HEK293 (cell line): ENCODE measurements around the gene DCDC1.

Experiments
- CTCF ChIA-PET: fragments of 350-600 bp; formaldehyde crosslinking; extraction: SDS; loops from one replicate; lab custom pipeline; 2021; ENCODE audit warnings: antibody characterized with exemption; lab: Yijun Ruan, JAX
- POLR2A ChIA-PET: fragments of 300-600 bp; formaldehyde crosslinking; extraction: SDS; loops from one replicate; lab custom pipeline; 2020; ENCODE audit warnings: antibody characterized with exemption, inconsistent platforms; lab: Yijun Ruan, JAX
- H3K27ac ChIP-seq: fragments of 200-500 bp; sonication (Bioruptor generic); 2 replicates; pipeline ENCODE4 v1.5.1; 2014; ENCODE audit warnings: low read depth, low read length, control low read depth, inconsistent platforms; ENCODE audit errors: extremely low read depth
- H3K36me3 ChIP-seq, 2 experiments: fragments of 200-500 bp in 1 of 2; sonication (Bioruptor generic) in 1 of 2; 1 replicate in 1 of 2; 2 replicates in 1 of 2; pipeline ENCODE4 v1.5.1; 2014 to 2017; ENCODE audit warnings: inconsistent platforms in 2 of 2, low read length in 2 of 2; ENCODE audit not compliant: control insufficient read depth in 2 of 2, insufficient read depth in 1 of 2
- H3K4me1 ChIP-seq: fragments of 200-500 bp; sonication (Bioruptor generic); 2 replicates; pipeline ENCODE4 v1.5.1; 2014; ENCODE audit warnings: mild to moderate bottlenecking, low read length, inconsistent platforms; ENCODE audit not compliant: control insufficient read depth, insufficient read depth
- H3K4me3 ChIP-seq: 2 replicates; pipeline ENCODE4 v1.5.1; 2011; ENCODE audit warnings: low read depth, mild to moderate bottlenecking, control low read depth, low read length, moderate library complexity
- H3K9me3 ChIP-seq: fragments of 200-500 bp; sonication (Bioruptor generic); 2 replicates; pipeline ENCODE4 v1.5.1; 2014; ENCODE audit warnings: low read depth, low read length, inconsistent platforms; ENCODE audit not compliant: control insufficient read depth, insufficient read depth
- AEBP2 ChIP-seq: fragments of 450-650 bp; formaldehyde crosslinking; IDR thresholded peaks from 2 replicates; pipeline ENCODE4 v1.5.1; 2016; ENCODE audit warnings: missing biosample characterization, missing genetic modification characterization, borderline replicate concordance
- HOXA7 ChIP-seq: sonication (generic); formaldehyde crosslinking; IDR thresholded peaks from 2 replicates; pipeline ENCODE4 v1.8.1; 2022; ENCODE audit warnings: missing genetic modification reagents, borderline replicate concordance
- KLF7 ChIP-seq: fragments of 450-650 bp; formaldehyde crosslinking; IDR thresholded peaks from 2 replicates; pipeline ENCODE4 v1.5.1; 2016; ENCODE audit warnings: missing biosample characterization, missing genetic modification characterization, borderline replicate concordance
- KLF8 ChIP-seq: fragments of 450-650 bp; formaldehyde crosslinking; IDR thresholded peaks from 2 replicates; pipeline ENCODE4 v1.5.1; 2016; ENCODE audit warnings: missing biosample characterization, missing genetic modification characterization
- ZFP41 ChIP-seq: fragments of 450-650 bp; formaldehyde crosslinking; IDR thresholded peaks from 2 replicates; pipeline ENCODE4 v1.5.1; 2016; ENCODE audit warnings: missing biosample characterization, missing genetic modification characterization, borderline replicate concordance
- ZNF132 ChIP-seq: fragments of 450-650 bp; formaldehyde crosslinking; IDR thresholded peaks from 2 replicates; pipeline ENCODE4 v1.5.1; 2017; ENCODE audit warnings: missing biosample characterization, missing genetic modification characterization, borderline replicate concordance
- ZNF202 ChIP-seq: fragments of 450-650 bp; formaldehyde crosslinking; IDR thresholded peaks from 2 replicates; pipeline ENCODE4 v1.5.1; 2016; ENCODE audit warnings: missing biosample characterization, missing genetic modification characterization, borderline replicate concordance
- ZNF292 ChIP-seq: fragments of 450-650 bp; formaldehyde crosslinking; IDR thresholded peaks from 2 replicates; pipeline ENCODE4 v1.5.1; 2016; ENCODE audit warnings: low read depth, missing biosample characterization, missing genetic modification characterization, borderline replicate concordance
- ZNF324 ChIP-seq: fragments of 450-650 bp; formaldehyde crosslinking; IDR thresholded peaks from 2 replicates; pipeline ENCODE4 v1.5.1; 2016; ENCODE audit warnings: missing biosample characterization, missing genetic modification characterization
- ZNF510 ChIP-seq: fragments of 450-650 bp; formaldehyde crosslinking; IDR thresholded peaks from 2 replicates; pipeline ENCODE4 v1.5.1; 2018; ENCODE audit warnings: mild to moderate bottlenecking, missing genetic modification characterization, missing biosample characterization; ENCODE audit not compliant: insufficient replicate concordance
- ZNF521 ChIP-seq: fragments of 450-650 bp; formaldehyde crosslinking; IDR thresholded peaks from 2 replicates; pipeline ENCODE4 v1.5.1; 2017; ENCODE audit warnings: missing biosample characterization, mild to moderate bottlenecking, missing genetic modification characterization
- ZNF558 ChIP-seq: fragments of 450-650 bp; formaldehyde crosslinking; IDR thresholded peaks from 2 replicates; pipeline ENCODE4 v1.5.1; 2016; ENCODE audit warnings: missing biosample characterization, missing genetic modification characterization
- ZNF707 ChIP-seq: fragments of 450-650 bp; formaldehyde crosslinking; IDR thresholded peaks from 2 replicates; pipeline ENCODE4 v1.5.1; 2016; ENCODE audit warnings: missing biosample characterization, missing genetic modification characterization
- ZNF76 ChIP-seq: fragments of 450-650 bp; formaldehyde crosslinking; IDR thresholded peaks from 2 replicates; pipeline ENCODE4; 2016; ENCODE audit warnings: low read depth, missing biosample characterization, missing genetic modification characterization, borderline replicate concordance
- ZNF785 ChIP-seq: fragments of 450-650 bp; formaldehyde crosslinking; IDR thresholded peaks from 2 replicates; pipeline ENCODE4 v1.5.1; 2016; ENCODE audit warnings: missing biosample characterization, missing genetic modification characterization
- ZNF792 ChIP-seq: fragments of 450-650 bp; formaldehyde crosslinking; IDR thresholded peaks from 2 replicates; pipeline ENCODE4 v1.5.1; 2016; ENCODE audit warnings: missing biosample characterization, missing genetic modification characterization
- TF ChIP-seq, protein P1 (sequence below): fragments of 450-650 bp; formaldehyde crosslinking; IDR thresholded peaks from 2 replicates; pipeline ENCODE4 v1.5.0; 2017; ENCODE audit warnings: missing biosample characterization, missing genetic modification characterization, borderline replicate concordance
- TF ChIP-seq, protein P2 (sequence below): fragments of 450-650 bp; formaldehyde crosslinking; IDR thresholded peaks from 2 replicates; pipeline ENCODE4 v1.5.1; 2016; ENCODE audit warnings: missing biosample characterization, missing genetic modification characterization
- TF ChIP-seq, protein P3 (sequence below): fragments of 450-650 bp; formaldehyde crosslinking; IDR thresholded peaks from 2 replicates; pipeline ENCODE4 v1.5.1; 2016; ENCODE audit warnings: missing biosample characterization, missing genetic modification characterization
- TF ChIP-seq, protein P4 (sequence below): fragments of 450-650 bp; formaldehyde crosslinking; IDR thresholded peaks from 2 replicates; pipeline ENCODE4 v1.5.1; 2016; ENCODE audit warnings: missing biosample characterization, missing genetic modification characterization
- TF ChIP-seq, protein P5 (sequence below): fragments of 450-650 bp; formaldehyde crosslinking; IDR thresholded peaks from 2 replicates; pipeline ENCODE4 v1.5.1; 2016; ENCODE audit warnings: missing biosample characterization, missing genetic modification characterization

Gene DCDC1

DNA sequence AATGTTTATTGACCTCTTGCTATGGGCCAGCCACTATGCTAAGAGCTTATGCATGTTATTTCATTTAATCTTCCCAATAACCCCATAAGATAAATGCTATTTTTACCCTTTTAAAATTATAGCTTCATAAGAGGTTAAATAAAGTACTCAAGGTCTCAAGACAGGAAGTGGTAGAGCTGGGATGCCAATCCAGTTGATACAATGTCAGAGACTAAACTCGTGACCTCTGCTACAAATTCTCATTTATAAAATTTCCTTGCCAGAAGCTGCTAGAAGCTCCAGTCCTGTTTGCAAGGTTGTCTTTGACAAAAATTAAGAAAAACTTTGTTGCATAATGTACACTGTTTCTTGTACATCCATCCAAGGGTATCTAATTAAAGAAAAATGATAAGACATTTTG, 517.4 kb downstream of the DCDC1 start:
- ChIA-PET POLR2A (no interaction called here), CTCF (interaction anchor here (0.6 to 0.8 kb wide), 2 partner anchors 116 to 515 kb away, joined by 4 read pairs; no protein-coding TSS in a partner anchor)
- Histone ChIP-seq H3K27ac (no peak overlapping the region), H3K36me3 (no peaks in the 10 kb centered on the region), H3K4me1 (no peaks in the 10 kb centered on the region), H3K4me3 (no peak overlapping the region)
- no peak for TF ChIP-seq ZNF707 (tag by site-specific recombination)
- no peak for TF ChIP-seq ZNF510
- TF ChIP-seq AEBP2 (tag by site-specific recombination), result no peak
- no peak for TF ChIP-seq ZNF558 (tag by site-specific recombination)
- TF ChIP-seq ZNF132 (tag by site-specific recombination), result no peak
- TF ChIP-seq ZNF202, result no peak
- TF ChIP-seq, protein P1, sequence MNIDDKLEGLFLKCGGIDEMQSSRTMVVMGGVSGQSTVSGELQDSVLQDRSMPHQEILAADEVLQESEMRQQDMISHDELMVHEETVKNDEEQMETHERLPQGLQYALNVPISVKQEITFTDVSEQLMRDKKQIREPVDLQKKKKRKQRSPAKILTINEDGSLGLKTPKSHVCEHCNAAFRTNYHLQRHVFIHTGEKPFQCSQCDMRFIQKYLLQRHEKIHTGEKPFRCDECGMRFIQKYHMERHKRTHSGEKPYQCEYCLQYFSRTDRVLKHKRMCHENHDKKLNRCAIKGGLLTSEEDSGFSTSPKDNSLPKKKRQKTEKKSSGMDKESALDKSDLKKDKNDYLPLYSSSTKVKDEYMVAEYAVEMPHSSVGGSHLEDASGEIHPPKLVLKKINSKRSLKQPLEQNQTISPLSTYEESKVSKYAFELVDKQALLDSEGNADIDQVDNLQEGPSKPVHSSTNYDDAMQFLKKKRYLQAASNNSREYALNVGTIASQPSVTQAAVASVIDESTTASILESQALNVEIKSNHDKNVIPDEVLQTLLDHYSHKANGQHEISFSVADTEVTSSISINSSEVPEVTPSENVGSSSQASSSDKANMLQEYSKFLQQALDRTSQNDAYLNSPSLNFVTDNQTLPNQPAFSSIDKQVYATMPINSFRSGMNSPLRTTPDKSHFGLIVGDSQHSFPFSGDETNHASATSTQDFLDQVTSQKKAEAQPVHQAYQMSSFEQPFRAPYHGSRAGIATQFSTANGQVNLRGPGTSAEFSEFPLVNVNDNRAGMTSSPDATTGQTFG (tag by site-specific recombination), result no peak
- no peak for TF ChIP-seq ZNF324 (tag by site-specific recombination)
- no peak for TF ChIP-seq ZNF521
- no peak for TF ChIP-seq HOXA7
- TF ChIP-seq ZNF292 (tag by site-specific recombination), result no peak
- TF ChIP-seq, protein P2, sequence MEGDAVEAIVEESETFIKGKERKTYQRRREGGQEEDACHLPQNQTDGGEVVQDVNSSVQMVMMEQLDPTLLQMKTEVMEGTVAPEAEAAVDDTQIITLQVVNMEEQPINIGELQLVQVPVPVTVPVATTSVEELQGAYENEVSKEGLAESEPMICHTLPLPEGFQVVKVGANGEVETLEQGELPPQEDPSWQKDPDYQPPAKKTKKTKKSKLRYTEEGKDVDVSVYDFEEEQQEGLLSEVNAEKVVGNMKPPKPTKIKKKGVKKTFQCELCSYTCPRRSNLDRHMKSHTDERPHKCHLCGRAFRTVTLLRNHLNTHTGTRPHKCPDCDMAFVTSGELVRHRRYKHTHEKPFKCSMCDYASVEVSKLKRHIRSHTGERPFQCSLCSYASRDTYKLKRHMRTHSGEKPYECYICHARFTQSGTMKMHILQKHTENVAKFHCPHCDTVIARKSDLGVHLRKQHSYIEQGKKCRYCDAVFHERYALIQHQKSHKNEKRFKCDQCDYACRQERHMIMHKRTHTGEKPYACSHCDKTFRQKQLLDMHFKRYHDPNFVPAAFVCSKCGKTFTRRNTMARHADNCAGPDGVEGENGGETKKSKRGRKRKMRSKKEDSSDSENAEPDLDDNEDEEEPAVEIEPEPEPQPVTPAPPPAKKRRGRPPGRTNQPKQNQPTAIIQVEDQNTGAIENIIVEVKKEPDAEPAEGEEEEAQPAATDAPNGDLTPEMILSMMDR (tag by site-specific recombination), result no peak
- TF ChIP-seq ZNF785, result no peak
- no peak for TF ChIP-seq KLF7 (tag by site-specific recombination)
- TF ChIP-seq, protein P3, sequence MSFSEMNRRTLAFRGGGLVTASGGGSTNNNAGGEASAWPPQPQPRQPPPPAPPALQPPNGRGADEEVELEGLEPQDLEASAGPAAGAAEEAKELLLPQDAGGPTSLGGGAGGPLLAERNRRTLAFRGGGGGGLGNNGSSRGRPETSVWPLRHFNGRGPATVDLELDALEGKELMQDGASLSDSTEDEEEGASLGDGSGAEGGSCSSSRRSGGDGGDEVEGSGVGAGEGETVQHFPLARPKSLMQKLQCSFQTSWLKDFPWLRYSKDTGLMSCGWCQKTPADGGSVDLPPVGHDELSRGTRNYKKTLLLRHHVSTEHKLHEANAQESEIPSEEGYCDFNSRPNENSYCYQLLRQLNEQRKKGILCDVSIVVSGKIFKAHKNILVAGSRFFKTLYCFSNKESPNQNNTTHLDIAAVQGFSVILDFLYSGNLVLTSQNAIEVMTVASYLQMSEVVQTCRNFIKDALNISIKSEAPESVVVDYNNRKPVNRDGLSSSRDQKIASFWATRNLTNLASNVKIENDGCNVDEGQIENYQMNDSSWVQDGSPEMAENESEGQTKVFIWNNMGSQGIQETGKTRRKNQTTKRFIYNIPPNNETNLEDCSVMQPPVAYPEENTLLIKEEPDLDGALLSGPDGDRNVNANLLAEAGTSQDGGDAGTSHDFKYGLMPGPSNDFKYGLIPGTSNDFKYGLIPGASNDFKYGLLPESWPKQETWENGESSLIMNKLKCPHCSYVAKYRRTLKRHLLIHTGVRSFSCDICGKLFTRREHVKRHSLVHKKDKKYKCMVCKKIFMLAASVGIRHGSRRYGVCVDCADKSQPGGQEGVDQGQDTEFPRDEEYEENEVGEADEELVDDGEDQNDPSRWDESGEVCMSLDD (tag by site-specific recombination), result no peak
- no peak for TF ChIP-seq ZNF76
- TF ChIP-seq ZFP41 (tag by site-specific recombination), result no peak
- TF ChIP-seq, all 188 proteins: peak for 0
- no peaks in the 10 kb centered on the region for H3K9me3 ChIP-seq

- Histone ChIP-seq H3K4me3 (no peak overlapping the region), H3K9me3 (no peaks in the 10 kb centered on the region; the same call in 1 of the 2 replicates), H3K27ac (no peak overlapping the region), H3K4me1 (no peaks in the 10 kb centered on the region), H3K36me3 (no peaks in the 10 kb centered on the region)
- ChIA-PET CTCF (no interaction called here), POLR2A (no interaction called here)
- no peak for TF ChIP-seq ZNF792 (tag by site-specific recombination)
- no peak for TF ChIP-seq KLF8 (tag by site-specific recombination)
- no peak for TF ChIP-seq ZNF202
- TF ChIP-seq, protein P4, sequence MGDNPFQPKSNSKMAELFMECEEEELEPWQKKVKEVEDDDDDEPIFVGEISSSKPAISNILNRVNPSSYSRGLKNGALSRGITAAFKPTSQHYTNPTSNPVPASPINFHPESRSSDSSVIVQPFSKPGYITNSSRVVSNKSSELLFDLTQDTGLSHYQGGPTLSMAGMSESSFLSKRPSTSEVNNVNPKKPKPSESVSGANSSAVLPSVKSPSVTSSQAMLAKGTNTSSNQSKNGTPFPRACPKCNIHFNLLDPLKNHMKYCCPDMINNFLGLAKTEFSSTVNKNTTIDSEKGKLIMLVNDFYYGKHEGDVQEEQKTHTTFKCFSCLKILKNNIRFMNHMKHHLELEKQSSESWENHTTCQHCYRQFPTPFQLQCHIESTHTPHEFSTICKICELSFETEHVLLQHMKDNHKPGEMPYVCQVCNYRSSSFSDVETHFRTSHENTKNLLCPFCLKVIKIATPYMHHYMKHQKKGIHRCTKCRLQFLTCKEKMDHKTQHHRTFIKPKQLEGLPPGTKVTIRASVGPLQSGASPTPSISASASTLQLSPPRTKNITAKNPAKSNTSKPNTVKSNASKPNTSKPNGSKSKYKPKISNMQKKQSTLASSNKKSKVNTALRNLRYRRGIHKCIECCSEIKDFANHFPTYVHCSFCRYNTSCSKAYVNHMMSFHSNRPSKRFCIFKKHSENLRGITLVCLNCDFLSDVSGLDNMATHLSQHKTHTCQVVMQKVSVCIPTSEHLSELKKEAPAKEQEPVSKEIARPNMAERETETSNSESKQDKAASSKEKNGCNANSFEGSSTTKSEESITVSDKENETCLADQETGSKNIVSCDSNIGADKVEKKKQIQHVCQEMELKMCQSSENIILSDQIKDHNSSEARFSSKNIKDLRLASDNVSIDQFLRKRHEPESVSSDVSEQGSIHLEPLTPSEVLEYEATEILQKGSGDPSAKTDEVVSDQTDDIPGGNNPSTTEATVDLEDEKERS (tag by site-specific recombination), result no peak
- TF ChIP-seq ZNF324 (tag by site-specific recombination), result no peak
- TF ChIP-seq, protein P5, sequence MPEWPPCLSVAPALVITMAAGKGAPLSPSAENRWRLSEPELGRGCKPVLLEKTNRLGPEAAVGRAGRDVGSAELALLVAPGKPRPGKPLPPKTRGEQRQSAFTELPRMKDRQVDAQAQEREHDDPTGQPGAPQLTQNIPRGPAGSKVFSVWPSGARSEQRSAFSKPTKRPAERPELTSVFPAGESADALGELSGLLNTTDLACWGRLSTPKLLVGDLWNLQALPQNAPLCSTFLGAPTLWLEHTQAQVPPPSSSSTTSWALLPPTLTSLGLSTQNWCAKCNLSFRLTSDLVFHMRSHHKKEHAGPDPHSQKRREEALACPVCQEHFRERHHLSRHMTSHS, result no peak
Observed at GRCh38 chr11:30837252-30837651, 532.3 kb downstream of the DCDC1 start.
